GOT3 (cell line): ENCODE measurements around the gene ARID4B.
"Not testable (repeated sequence)": the region's sequence is repeated elsewhere in the genome, so short reads cannot be mapped to it uniquely, and the experiment has no call there.

Source experiments
- DNase-seq: peaks from one replicate; lab custom pipeline; 2025; ENCODE audit warnings: mixed read lengths; lab: John Stamatoyannopoulos, UW

ARID4B gene

GRCh38 chr1:235328271-235329138 is 526 bp upstream of the ARID4B start, which contains the start of gene GGPS1:
Gene GGPS1, plus strand, starts transcription at chr1:235328570. Its CDS starts 6,695 bp downstream, at chr1:235335265.
- DNase-seq = peak; percentile 98

- no peak for DNase-seq
Observed at GRCh38 chr1:235326719-235327558, 1.0 kb downstream of the ARID4B start.

- no peak for DNase-seq
Observed at GRCh38 chr1:235325854-235326253, 2.1 kb downstream of the ARID4B start.

- DNase-seq = no peak
Observed at GRCh38 chr1:235325139-235325538, 2.8 kb downstream of the ARID4B start.

- no peak for DNase-seq
Observed at GRCh38 chr1:235324296-235324695, 3.7 kb downstream of the ARID4B start.

- DNase-seq = no peak
Observed at GRCh38 chr1:235320521-235321179, 7.3 kb downstream of the ARID4B start.

- DNase-seq = no peak
Observed at GRCh38 chr1:235319255-235319654, 8.7 kb downstream of the ARID4B start.

- DNase-seq = no peak
Observed at GRCh38 chr1:235317168-235317567, 10.8 kb downstream of the ARID4B start.

GRCh38 chr1:235315735-235316134 is 12.2 kb downstream of the ARID4B start:
- DNase-seq = no peak

- DNase-seq = no peak
Observed at GRCh38 chr1:235315173-235315572, 12.8 kb downstream of the ARID4B start.

- no peak for DNase-seq
Observed at GRCh38 chr1:235313931-235314678, 13.9 kb downstream of the ARID4B start.

- DNase-seq = no peak
Observed at GRCh38 chr1:235313262-235313661, 14.7 kb downstream of the ARID4B start.

- not testable (repeated sequence) for DNase-seq
Observed at GRCh38 chr1:235309206-235309605, 18.8 kb downstream of the ARID4B start.

GRCh38 chr1:235307158-235308124 is 20.5 kb downstream of the ARID4B start:
- no peak for DNase-seq

- DNase-seq = no peak
Observed at GRCh38 chr1:235304549-235305451, 23.2 kb downstream of the ARID4B start.

- DNase-seq = no peak
Observed at GRCh38 chr1:235302143-235302542, 25.8 kb downstream of the ARID4B start.

GRCh38 chr1:235299169-235299858 is 28.7 kb downstream of the ARID4B start:
- DNase-seq = no peak

- no peak for DNase-seq
Observed at GRCh38 chr1:235298758-235299157, 29.2 kb downstream of the ARID4B start.

GRCh38 chr1:235297579-235297978 is 30.4 kb downstream of the ARID4B start:
- no peak for DNase-seq
